AG09319 (cell line): ENCODE measurements around the gene ITGB1.

Experiments
- DNase-seq: peaks from one replicate; pipeline ENCODE4 v3.0.0-alpha.2; 2010; ENCODE audit warnings: low read depth; ENCODE audit errors: extremely low read depth
- CTCF ChIP-seq: IDR thresholded peaks from 2 replicates; pipeline ENCODE4 v1.5.1; 2011; ENCODE audit warnings: low read depth, mild to moderate bottlenecking, inconsistent platforms, low read length, moderate library complexity

ITGB1 gene

GRCh38 chr10:32955790-32956189, 2.2 kb downstream of the ITGB1 start:
- no peak for TF ChIP-seq CTCF
- no peak for DNase-seq

GRCh38 chr10:32955299-32955772, 2.7 kb downstream of the ITGB1 start:
- no peak for TF ChIP-seq CTCF
- DNase-seq: no peak

- no peak for DNase-seq
- TF ChIP-seq CTCF: no peak
These were observed 3.3 kb downstream of the ITGB1 start for GRCh38 chr10:32954545-32955298.

GRCh38 chr10:32954080-32954479, 4.0 kb downstream of the ITGB1 start:
- TF ChIP-seq CTCF: no peak
- DNase-seq: no peak

- DNase-seq: no peak
- TF ChIP-seq CTCF: no peak
These were observed 4.6 kb downstream of the ITGB1 start for GRCh38 chr10:32953277-32953927.

GRCh38 chr10:32952541-32953276, 5.3 kb downstream of the ITGB1 start:
- DNase-seq: no peak
- TF ChIP-seq CTCF: no peak

GRCh38 chr10:32952094-32952493, 5.9 kb downstream of the ITGB1 start:
- no peak for DNase-seq
- no peak for TF ChIP-seq CTCF
